ENCODE results near the gene BTBD2.
"Not testable (repeated sequence)": the region's sequence is repeated elsewhere in the genome, so short reads cannot be mapped to it uniquely, and the experiment has no call there.

Gene BTBD2

GRCh38 chr19:2014131-2014571 is 1.4 kb downstream of the BTBD2 start:
- DNase-seq (no peak), ATAC-seq (peak; percentile 14)

- DNase-seq: no peak
- no peak for ATAC-seq
Measured at GRCh38 chr19:2013683-2013961, 1.9 kb downstream of the BTBD2 start.

- DNase-seq (no peak), ATAC-seq (no peak)
Measured at GRCh38 chr19:2012941-2013682, 2.4 kb downstream of the BTBD2 start.

- no peak for ATAC-seq
- no peak for DNase-seq
Measured at GRCh38 chr19:2011169-2011568, 4.3 kb downstream of the BTBD2 start.

GRCh38 chr19:2010135-2010668 is 5.3 kb downstream of the BTBD2 start:
- DNase-seq (no peak), ATAC-seq (no peak)

- DNase-seq (no peak), ATAC-seq (no peak)
Measured at GRCh38 chr19:2003874-2004273, 11.6 kb downstream of the BTBD2 start.

- ATAC-seq (no peak), DNase-seq (no peak)
Measured at GRCh38 chr19:1999856-2000515, 15.5 kb downstream of the BTBD2 start.

- DNase-seq (no peak), ATAC-seq (no peak)
Measured at GRCh38 chr19:1998712-1999708, 16.5 kb downstream of the BTBD2 start.

GRCh38 chr19:1997353-1998233 is 17.9 kb downstream of the BTBD2 start:
- ATAC-seq: no peak
- DNase-seq: no peak

- DNase-seq: peak; percentile 45
- ATAC-seq: no peak
Measured at GRCh38 chr19:1992759-1993260, 22.7 kb downstream of the BTBD2 start.

GRCh38 chr19:1991018-1991913 is 24.2 kb downstream of the BTBD2 start:
- no peak for DNase-seq
- ATAC-seq: no peak

- DNase-seq: no peak
- ATAC-seq: no peak
Measured at GRCh38 chr19:1990230-1991017, 25.1 kb downstream of the BTBD2 start.

- ATAC-seq (no peak), DNase-seq (no peak)
Measured at GRCh38 chr19:1989513-1990229, 25.8 kb downstream of the BTBD2 start.

- not testable (repeated sequence) for DNase-seq, ATAC-seq
Measured at GRCh38 chr19:1988464-1988863, 27.1 kb downstream of the BTBD2 start.

- ATAC-seq (no peak), DNase-seq (no peak)
Measured at GRCh38 chr19:1987197-1988187, 28.0 kb downstream of the BTBD2 start.

GRCh38 chr19:1986357-1987162 is 29.0 kb downstream of the BTBD2 start:
- ATAC-seq (no peak), DNase-seq (no peak)
